Fibroblast of gingiva (primary cell): ENCODE data around the gene C10orf67.
"Not testable (repeated sequence)": the region's sequence is repeated elsewhere in the genome, so short reads cannot be mapped to it uniquely, and the experiment has no call there.

Experiments
- DNase-seq: peaks from one replicate; pipeline ENCODE4 v3.0.0-alpha.2; 2011; ENCODE audit warnings: low read depth

C10orf67 gene

DNA sequence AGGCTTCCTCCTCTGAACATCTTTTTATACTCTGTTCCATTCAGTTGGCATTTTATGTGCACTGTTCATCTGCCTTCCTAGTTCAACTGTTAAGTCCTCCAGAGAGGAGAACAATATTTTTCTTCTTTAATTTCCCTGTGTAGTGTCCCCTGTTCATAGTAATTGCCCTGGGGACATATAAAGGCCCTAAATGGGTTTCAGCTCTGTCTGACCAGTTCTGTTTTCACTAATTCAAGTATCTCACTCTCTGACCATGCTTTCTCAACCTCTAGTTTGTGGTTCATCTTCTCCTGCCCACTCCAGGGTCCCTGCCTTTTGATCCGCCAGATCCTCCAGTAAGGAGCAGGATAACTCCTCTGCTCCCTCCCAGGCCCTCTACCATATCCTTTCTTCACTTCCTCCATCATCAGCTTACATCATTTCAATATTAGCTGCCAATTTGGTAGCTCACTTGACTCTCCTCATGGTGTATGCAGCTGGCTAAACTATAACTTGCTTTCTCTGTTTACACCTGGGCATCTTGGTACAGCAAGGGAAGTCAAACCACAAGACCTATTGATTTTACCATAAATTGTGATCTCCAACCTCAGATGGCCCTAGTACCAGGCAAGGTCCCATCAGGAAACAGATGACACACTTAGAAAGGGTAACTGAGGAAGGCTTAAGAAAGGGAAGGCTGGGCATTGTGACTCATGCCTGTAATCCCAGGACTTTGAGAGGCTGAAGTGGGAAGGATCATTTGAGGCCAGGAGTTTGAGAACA is 17.7 kb upstream of the C10orf67 start:
- DNase-seq, result no peak

DNA sequence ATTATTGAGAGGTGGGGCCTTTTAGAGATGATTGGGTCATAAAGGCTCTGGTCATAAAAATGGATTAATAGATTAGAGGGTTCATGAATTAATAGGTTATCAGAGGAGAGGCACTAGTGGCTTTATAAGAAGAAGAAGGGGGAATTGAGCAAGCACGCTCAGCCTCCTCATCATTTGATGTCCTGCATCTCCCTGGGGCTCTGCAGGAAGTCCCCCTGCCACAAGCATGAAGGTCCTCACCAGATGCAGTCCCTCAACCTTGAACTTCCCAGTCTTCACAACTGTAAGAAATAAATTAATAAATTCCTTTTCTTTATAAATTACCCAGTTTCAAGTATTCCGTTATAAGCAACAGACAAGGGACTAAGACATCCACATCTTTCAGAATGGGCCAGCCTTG is 17.1 kb upstream of the C10orf67 start:
- DNase-seq, result no peak

DNA sequence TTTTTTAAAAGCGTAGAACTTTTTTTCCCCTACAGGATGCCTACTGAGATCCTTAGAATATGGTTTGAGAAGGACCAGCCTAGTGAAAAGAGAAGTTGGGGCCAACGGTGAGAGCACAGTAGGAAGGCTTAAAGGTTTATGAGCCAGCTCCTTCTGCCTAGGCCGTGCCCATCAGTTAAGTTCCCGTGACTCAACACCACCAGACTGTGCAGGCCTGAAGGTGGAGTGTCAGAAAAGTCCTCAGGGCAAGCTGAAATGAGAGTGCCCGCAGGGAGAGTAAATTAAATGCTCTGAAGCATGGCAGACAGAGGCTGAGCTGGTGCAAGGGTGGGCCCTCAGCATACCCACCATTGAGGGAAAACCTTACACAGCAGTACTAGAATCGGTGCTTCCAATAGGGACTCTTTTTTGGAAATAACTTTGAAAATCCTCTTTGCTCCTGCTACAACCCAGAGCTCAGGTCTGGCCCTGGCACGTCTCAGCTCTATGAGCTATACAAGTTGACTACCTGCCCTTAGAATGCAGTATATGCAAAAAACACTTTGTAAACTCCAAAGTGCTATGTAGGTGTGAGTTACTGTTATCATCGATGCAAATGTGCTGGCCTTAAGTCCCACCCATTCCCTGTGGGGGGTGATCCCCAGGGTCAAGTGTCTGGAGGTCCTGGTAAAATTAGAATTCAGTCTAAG is 15.2 kb upstream of the C10orf67 start:
- no peak for DNase-seq

- no peak for DNase-seq
Measured at GRCh38 chr10:23358357-23358756, 13.8 kb upstream of the C10orf67 start.

DNA sequence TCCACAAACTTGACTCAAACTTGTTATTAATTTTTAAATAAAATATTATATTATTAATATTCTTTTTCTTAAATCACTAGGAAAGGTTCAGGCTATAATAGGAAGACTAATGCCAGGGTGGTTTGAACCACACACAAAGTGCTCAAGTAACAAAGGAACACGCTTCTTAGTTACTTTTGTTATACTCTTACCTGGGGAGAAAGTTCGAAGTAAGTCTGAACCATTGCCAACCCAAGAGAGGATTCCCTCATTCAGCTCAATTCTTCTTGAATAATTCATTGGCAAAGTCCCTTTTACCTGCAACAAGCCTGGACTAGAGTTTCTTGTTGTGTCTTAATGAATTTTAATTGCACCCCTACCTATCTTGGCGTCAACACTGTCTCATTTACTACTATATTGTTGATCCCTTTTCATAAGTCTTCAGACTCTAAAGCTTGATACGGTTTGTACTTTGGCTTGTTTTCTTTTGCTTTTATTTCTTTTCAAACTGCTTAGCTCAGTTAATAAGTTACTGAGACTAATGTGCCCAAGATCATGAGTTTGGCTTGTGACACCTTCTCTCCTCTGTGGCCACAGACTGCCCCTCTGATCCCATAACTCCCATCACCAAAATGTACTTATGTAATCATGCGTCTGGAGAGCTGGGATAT is 10.2 kb upstream of the C10orf67 start:
- no peak for DNase-seq

DNA sequence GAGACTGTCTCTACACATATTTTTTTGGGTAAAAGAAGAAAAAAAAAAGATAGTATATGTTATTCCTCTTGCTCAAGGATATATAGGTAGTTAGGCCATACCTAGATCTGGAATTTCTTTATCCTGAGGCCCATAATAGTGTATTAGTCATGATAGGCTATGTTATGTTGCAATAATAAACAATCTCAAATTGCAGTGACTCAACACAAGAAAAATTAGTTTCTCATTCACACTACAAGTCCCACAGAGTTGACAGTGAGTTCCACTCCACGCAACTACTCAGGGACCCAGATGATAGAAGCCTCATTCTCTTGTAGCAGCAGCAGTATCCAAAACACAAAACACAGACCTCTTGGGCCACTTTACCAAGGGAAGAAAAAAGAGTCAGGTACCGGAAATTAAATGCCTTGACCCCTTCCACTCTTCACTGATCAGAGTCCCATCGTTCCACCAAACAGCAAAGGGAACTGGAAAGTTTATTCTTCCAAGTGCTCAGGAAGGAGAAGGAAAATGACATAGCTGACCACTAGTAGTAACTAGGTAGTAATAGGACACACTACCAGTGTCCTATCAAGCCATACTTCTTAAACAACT is 7.4 kb upstream of the C10orf67 start:
- DNase-seq, result peak; percentile 69

GRCh38 chr10:23350706-23351105 is 6.1 kb upstream of the C10orf67 start:
- DNase-seq, result not testable (repeated sequence)

DNA sequence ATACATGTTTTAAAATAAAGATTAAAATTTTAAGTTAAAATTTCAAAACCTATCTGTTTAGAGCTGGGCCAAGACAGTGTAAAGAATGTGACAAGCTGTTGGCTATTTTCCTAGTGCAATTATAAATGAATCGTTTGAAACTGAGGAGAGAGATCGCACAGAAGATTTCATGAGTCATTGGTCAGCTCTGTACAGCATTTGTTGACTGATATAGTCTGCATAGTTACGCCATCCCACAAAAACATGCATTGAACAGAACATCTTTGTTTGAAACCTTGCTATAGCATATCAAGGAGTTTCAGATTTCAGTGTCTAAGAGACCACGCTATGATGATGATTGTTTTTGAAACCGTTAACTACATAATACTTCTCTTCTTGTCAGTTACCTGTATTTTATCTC is 1.3 kb upstream of the C10orf67 start:
- DNase-seq, result peak; percentile 73

DNA sequence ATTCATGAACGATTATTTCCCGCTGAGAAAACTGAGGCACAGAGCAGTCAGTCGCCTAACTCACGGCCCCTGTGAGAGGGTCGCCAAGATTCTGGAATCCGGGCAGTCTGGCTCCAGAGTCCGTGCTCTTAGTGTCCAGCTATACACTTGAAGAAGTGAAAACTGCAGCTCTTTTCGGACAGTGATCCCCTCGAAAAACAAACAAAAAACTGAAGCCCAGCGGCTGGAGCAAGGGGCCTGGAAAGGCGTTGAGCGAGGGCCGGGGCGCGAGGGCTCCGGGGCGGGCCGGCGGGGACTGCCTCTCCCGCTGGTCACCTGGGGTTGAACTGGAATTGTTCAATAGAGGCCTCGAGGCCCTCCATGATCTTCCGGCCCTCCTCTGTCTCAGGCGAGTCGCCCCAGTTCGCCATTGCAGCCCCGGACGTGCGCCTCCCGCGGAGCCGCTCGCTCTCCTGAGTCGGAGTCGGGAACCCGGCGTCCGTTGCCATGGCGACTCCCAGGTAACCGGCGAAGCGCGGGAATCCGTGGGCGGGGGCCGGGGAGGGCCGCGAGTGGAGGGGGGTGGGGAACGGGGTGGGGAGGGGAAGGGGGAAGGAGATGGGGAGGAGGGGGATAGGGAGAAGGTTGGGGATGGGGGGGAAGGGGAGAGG is 881 bp downstream of the C10orf67 start:
- peak; percentile 23 for DNase-seq

DNA sequence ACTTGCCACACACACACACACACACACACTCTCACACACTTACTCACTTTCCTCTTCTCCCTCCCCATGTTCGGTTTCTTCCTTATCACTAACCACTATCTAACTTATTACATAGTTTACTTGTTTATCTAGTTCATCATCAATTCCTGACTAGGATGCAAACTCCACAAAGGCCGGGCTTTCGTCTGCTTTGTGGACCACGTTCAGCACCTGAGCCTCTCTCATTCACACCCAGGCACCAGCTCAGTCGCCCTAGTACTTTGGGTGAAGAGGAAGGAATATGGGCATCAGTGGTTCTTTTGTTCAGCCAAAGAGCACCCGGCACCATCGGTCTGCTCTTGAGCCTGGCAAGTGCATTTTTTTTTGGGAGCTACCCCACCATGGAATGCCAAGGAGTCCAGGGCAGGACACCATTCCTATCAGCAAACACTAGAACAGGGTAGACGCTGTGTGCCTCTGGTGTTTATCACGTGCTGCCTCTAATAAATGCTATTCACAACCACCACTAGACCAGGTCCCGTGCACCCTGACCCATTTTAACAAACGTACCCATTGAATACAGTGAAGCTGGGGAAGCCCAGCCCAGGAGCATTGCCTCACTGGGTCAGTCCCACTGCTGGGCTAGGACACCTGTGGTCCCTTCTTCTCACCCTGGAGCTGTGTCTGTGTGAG is 2.2 kb downstream of the C10orf67 start:
- DNase-seq, result no peak

DNA sequence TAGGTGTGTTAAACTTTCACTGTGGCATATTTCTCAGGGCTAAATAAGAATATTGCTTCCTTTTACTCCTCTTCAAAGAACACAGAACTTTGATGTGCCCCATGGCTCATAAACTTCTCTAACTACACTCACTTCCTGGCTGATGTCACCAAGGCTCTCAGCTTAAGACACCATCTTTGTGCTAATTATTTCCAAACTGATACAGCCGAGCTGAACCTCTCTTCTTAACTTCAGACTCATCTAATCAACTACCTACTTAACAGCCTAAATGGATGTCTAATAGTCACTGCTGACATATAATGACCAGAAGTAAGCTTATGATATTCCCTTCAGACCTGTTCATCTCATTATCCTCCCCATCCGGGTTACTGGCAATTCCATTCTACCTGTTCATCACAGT is 3.6 kb downstream of the C10orf67 start:
- DNase-seq, result no peak

GRCh38 chr10:23340354-23340753 is 4.2 kb downstream of the C10orf67 start:
- no peak for DNase-seq

GRCh38 chr10:23338886-23339285 is 5.7 kb downstream of the C10orf67 start:
- no peak for DNase-seq

DNA sequence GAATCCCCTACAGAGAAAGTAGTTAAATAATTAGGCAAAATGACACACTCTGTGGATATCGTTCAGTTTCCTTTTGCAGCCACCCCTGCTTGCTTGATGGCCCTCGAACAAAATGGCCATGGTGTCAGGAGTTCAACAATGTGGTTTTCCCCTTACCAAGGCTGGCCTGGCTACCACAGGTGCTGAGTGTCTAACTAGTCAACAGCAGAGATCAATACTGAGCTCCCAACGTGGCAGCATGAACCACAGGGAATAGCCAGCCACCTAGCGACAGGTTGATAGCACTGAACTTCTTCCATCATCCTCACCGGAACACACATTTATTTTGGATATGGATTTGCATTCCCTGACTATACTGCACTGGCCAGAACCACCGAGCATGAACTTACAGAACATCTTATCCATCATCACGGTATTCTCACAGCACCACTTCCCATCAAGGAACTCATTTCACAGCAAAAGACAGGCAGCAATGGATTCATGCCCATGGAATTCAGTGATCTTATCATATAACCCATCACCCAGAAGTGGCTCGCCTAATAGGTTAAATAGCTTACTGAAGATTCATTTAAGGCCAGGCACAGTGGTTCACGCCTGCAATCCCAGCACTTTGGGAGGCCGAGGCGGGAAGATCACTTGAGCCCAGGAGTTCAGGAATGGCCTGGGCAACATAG is 6.3 kb downstream of the C10orf67 start:
- no peak for DNase-seq

- no peak for DNase-seq
Measured at GRCh38 chr10:23337616-23338015, 7.0 kb downstream of the C10orf67 start.

GRCh38 chr10:23331567-23332301 is 12.9 kb downstream of the C10orf67 start:
- DNase-seq, result peak; percentile 87

DNA sequence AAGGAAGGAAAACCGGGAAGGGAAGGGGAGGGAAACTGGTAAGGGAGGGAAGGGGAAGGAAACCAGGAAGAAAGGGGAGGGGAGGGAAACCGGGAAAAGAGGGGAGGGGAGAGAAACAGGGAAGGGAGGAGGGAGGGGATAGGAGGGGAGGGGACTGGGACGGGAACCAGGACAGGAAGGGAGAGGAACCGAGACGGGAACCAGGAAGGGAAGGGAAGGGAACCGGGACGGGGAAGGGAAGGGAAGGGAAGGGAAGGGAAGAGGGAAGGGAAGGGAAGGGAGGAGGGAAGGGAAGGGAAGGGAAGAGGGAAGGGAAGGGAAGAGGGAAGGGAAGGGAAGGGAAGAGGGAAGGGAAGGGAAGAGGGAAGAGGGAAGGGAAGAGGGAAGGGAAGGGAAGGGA is 13.6 kb downstream of the C10orf67 start:
- DNase-seq, result no peak

GRCh38 chr10:23326544-23327307 is 17.9 kb downstream of the C10orf67 start:
- DNase-seq, result no peak

DNA sequence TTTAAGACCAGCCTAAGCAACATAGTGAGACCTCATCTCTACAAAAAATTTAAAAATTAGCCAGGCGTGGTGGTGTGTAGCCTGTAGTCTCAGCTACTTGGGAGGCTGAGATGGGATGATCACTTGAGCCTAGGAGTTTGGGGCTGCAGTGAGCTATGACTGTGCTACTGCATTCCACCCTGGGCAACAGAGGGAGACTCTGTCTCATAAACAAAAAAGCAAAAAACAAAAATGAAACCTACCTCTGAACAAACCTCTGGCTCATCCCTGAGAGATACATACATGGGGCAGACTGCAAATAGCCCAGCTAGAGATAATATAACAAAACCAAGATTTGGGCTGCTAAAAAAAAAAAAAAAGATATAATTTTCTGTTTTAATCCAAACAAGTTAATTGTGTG is 19.5 kb downstream of the C10orf67 start:
- DNase-seq, result no peak

- no peak for DNase-seq
Measured at GRCh38 chr10:23324351-23324750, 20.2 kb downstream of the C10orf67 start.
